ENCODE results near the gene TSEN54. TPM values are rescaled to one million over a fixed set of nuclear protein-coding genes. Genes with fewer than 3 reads are reported as not detected.
"Not testable (repeated sequence)": the region's sequence is repeated elsewhere in the genome, so short reads cannot be mapped to it uniquely, and the experiment has no call there.

Gene TSEN54
- total RNA-seq, 1 experiment from 2014 or later = 53.3 TPM

DNA sequence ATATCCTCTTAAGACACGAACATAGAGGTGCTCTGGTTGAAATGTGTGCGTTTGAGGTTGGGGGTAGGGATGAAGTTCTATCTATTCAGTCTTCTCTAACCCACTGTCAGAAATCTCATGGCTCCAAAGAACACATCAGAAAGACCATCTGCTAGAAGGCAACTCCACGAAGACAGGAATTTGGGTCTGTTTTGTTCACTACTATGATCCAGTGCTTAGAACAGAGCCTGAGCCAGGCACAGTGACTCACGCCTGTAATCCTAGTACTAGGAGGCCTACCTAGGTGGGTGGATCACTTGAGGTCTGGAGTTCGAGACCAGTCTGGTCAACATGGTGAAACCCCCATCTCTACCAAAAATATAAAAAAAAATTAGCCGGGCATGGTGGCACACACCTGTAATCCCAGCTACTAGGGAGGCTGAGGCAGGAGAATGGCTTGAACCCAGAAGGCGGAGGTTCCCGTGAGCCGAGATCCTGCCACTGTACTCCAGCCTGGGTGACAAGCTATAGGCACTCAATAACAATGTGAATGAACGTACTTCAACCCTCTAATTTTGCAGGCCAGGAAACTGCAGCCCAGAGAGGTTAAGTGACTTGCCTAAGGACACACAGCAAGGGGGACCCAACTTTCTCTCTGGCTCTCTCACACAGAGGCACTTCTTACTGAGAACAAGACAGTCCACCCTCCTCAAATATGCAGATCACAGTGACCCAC, 3.2 kb upstream of the TSEN54 start:
- in situ Hi-C loops (cut with HindIII; ENCODE audit: low pct_unique_long_range_greater_than_20kb, low sequenced_read_pairs) = no loop called here
- DNase-seq (ENCODE audit: low read depth) = no peak

- in situ Hi-C loops (cut with HindIII; ENCODE audit: low pct_unique_long_range_greater_than_20kb, low sequenced_read_pairs) = no loop called here
- no peak for DNase-seq (ENCODE audit: low read depth)
Observed at GRCh38 chr17:75513641-75514000, 2.7 kb upstream of the TSEN54 start.

DNA sequence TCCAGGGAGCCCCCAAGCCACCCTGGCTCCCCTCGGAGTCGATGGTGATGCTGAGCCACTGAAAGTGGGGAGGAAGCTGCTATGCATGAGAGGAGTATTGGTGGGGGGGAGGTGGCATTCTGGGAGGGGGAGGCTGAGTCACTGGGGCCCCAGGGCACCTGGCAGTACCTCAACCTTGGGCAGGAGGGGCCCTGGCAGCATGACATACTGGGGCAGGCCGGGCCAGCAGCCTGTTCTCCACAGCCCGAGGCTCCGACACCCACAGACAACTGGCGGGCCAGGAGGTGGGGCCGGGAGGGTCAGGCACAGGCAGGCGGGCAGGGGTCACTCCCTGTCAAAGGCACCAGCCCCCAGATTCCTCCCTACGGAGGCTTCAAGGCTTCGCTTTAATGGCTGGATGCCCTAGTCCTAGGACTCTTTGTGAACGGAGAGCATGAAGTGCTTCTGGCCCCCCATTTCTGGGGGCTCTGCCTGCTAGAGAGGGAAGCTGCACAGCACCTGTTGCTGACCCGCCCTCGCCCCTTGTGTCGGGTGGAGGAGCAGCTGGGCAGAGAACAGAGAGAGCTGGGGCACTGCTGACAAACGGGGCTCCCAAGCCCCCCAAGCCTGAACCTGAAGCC, 1.9 kb upstream of the TSEN54 start:
- in situ Hi-C loops (cut with HindIII; ENCODE audit: low pct_unique_long_range_greater_than_20kb, low sequenced_read_pairs) = no loop called here
- DNase-seq (ENCODE audit: low read depth) = peak; percentile 48

DNA sequence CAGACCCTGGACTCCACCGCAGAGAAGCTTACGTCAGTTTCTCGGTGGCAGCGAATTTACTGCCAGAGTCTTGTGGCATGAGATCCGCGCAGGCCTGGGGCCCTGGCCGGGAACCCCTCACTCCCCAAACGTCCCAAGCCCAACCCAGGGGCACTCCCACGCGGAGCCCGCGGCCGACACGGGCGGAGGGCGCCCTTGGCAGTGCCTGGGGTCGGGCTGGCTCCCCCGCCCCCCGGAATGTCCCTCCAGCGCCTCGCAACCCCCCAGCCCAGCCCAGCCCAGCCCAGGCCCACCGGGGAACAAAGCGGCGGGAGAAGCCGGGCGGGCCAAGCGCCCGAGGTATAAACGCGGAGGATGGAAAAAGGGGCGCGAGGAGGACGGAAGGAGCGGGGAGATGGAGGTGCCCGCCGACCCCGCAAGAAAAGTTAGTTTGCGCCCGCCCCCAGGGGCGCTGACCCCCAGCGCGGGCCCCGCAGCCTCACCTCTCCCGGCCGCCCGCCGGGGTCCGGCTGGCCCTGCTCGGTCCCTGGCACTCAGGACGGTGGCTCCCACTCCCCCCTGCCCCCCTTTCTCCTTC, 1.3 kb upstream of the TSEN54 start:
- no peak for DNase-seq (ENCODE audit: low read depth)
- in situ Hi-C loops (cut with HindIII; ENCODE audit: low pct_unique_long_range_greater_than_20kb, low sequenced_read_pairs) = no loop called here

- DNase-seq (ENCODE audit: low read depth) = peak; percentile 88
- in situ Hi-C loops (cut with HindIII; ENCODE audit: low pct_unique_long_range_greater_than_20kb, low sequenced_read_pairs) = no loop called here
Observed at GRCh38 chr17:75515496-75516254, 653 bp upstream of the TSEN54 start, which contains the start of gene CASKIN2. CASKIN2 (minus strand) TSS chr17:75515537; CDS start chr17:75513804, 1,733 bp downstream.

GRCh38 chr17:75516619-75517296, 430 bp downstream of the TSEN54 start:
- in situ Hi-C loops (cut with HindIII; ENCODE audit: low pct_unique_long_range_greater_than_20kb, low sequenced_read_pairs) = no loop called here
- no peak for DNase-seq (ENCODE audit: low read depth)

DNA sequence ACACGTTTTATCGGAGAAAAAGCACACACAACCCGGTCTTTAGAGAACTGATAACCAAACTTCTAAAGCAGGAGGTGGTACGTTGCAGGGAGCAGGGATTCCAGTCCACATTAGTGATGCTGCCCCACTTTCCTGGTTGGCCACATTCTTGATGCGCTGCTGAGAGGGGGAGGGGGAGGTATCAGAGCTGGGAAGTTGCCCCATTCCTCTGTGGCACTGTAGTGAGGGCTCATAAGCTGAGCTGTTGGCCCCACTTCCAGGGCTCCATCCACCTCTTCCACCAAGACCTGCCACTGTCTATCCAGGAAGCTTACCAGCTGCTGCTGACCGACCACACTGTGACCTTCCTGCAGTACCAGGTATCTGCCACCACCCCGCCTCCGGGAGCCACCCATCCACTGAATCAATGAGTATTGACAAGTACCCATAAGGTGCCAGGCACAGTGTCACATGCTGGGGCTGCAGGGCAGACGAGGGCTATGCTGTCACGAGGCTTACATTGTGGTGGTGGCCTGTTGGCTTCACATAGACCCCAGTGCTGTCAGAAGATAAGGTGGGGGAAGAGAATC, 1.1 kb downstream of the TSEN54 start:
- no peak for DNase-seq (ENCODE audit: low read depth)
- in situ Hi-C loops (cut with HindIII; ENCODE audit: low pct_unique_long_range_greater_than_20kb, low sequenced_read_pairs) = no loop called here

DNA sequence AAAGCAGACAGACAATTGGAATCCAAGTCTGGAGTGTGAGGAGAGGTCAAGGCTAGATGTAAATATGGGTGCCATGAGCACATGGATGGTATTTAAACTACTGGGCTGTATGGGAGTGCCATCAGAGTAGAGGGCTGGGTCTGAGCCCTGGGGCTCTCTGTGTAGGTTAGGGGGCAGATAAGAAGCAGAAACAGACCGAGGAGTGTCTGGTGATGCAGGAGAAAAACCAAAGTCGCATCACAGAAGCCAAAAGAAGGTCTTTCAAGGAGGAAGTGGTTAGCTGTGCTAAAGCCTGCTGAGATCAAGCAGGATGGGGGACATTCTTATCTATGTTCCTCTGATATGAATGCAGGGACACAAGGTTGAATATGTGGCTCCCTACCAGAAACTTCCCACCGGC, 1.9 kb downstream of the TSEN54 start:
- in situ Hi-C loops (cut with HindIII; ENCODE audit: low pct_unique_long_range_greater_than_20kb, low sequenced_read_pairs) = no loop called here
- DNase-seq (ENCODE audit: low read depth) = no peak

GRCh38 chr17:75518983-75519537, 2.7 kb downstream of the TSEN54 start:
- in situ Hi-C loops (cut with HindIII; ENCODE audit: low pct_unique_long_range_greater_than_20kb, low sequenced_read_pairs) = no loop called here
- DNase-seq (ENCODE audit: low read depth) = no peak

DNA sequence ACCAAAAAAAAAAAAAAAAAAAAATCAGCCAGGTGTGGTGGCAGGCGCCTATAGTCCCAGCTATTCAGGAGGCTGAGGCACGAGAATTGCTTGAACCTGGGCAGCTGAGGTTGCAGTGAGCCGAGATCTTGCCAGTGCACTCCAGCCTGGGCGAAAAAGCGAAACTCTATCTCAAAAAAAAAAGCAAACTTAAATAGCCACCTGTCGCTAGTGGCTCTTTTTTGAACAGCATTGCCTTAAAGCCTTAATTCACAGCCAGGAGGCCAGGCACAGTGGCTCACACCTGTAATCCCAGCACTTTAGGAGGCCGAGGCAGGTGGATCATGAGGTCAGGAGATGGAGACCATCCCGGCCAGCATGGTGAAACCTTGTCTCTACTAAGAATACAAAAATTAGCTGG, 4.1 kb downstream of the TSEN54 start:
- DNase-seq (ENCODE audit: low read depth); in situ Hi-C loops (cut with HindIII; ENCODE audit: low pct_unique_long_range_greater_than_20kb, low sequenced_read_pairs): not testable (repeated sequence)

- in situ Hi-C loops (cut with HindIII; ENCODE audit: low pct_unique_long_range_greater_than_20kb, low sequenced_read_pairs) = no loop called here
- DNase-seq (ENCODE audit: low read depth) = no peak
Observed at GRCh38 chr17:75521290-75521689, 5.0 kb downstream of the TSEN54 start.

- in situ Hi-C loops (cut with HindIII; ENCODE audit: low pct_unique_long_range_greater_than_20kb, low sequenced_read_pairs) = no loop called here
- DNase-seq (ENCODE audit: low read depth) = no peak
Observed at GRCh38 chr17:75521951-75522727, 5.8 kb downstream of the TSEN54 start.

DNA sequence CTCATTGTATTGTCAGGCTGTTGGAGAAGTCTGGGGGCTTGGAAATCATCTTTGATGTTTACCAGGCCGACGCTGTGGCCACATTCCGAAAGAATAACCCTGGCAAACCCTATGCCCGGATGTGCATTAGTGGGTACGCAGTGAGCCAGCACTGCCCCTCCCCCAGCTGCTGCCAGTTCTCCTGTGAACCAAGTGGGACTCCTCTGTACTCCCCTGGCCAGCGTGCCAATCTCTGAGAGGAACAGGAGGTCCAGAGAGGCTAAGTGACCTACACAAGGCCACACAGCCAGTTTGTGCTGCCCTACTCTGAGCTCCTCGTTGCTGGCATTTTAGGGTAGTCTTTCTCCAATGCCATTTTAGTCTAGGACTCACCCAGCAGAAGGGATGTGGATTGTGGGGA, 7.3 kb downstream of the TSEN54 start:
- in situ Hi-C loops (cut with HindIII; ENCODE audit: low pct_unique_long_range_greater_than_20kb, low sequenced_read_pairs) = no loop called here
- DNase-seq (ENCODE audit: low read depth) = no peak

- in situ Hi-C loops (cut with HindIII; ENCODE audit: low pct_unique_long_range_greater_than_20kb, low sequenced_read_pairs) = no loop called here
- no peak for DNase-seq (ENCODE audit: low read depth)
Observed at GRCh38 chr17:75524269-75524969, 8.1 kb downstream of the TSEN54 start.

DNA sequence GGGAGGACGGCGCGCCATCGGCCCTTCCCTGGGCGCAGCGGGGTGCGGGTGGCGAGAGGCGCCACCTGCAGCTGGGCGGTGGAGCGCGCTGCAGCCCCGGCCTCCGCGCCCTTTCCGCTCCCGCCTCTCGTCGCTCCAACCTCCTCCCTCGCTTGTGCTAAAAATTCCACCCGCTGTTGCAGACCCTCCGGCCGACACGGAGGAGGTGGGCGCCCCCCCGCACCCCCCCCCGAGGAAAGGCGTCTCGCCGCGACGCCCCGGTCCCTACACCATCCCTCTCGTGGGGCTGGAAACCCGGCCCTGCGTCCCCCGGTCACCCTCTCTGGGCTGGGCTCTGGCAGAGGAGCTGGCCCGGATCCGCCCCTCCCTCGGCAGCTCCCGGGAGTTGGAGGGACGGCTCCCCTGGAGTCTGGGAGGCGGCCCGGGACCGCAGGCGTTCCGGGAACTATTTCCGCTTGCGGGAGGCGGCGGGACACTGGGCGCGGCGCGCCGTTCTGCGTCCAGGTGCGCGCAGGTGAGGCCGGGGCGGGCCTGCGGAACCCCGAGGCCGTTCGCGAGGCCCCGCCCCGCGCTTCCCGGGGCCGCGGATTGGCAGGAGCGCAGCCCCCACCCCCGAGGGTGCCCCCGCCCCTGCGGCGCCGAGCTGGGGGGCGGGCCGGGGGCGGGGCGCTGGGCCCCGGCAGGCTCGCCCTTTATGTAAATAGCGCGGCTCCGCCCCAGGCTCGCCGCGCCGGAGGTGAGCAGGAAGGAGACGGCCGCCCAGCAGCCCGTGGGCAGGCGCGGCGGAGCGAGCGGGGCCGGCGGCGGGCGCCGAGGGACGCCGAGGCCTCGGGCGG, 8.9 kb downstream of the TSEN54 start, which contains the start of gene LLGL2:
TSS of gene LLGL2 (plus strand) at position 728 of the 836 bp plus-strand sequence. CDS start 17,730 bp downstream, outside the sequence.
- DNase-seq (ENCODE audit: low read depth) = peak; percentile 89
- in situ Hi-C loops (cut with HindIII; ENCODE audit: low pct_unique_long_range_greater_than_20kb, low sequenced_read_pairs) = no loop called here
